Fibroblast of lung (primary cell): ENCODE measurements around the gene SNRPA. TPM values are rescaled to one million over a fixed set of nuclear protein-coding genes. Genes with fewer than 3 reads are reported as not detected.

ENCODE experiments used
- DNase-seq, 2 donors: peaks; one replicate each; pipeline versions ENCODE4 v3.0.0 to v3.0.0-alpha.2; 2010; ENCODE audit warnings: low read depth in 2 of 2
- H2AFZ ChIP-seq: 2 replicates; pipeline ENCODE4 v1.5.1; 2012; ENCODE audit warnings: low read length, control low read depth, inconsistent platforms
- H3K27ac ChIP-seq: 2 replicates; pipeline ENCODE4 v1.5.1; 2011; ENCODE audit warnings: low read length, control low read depth; ENCODE audit not compliant: insufficient read depth
- H3K27me3 ChIP-seq: 2 replicates; pipeline ENCODE4 v1.5.1; 2011; ENCODE audit warnings: mild to moderate bottlenecking, low read length; ENCODE audit not compliant: control insufficient read depth, insufficient read depth
- H3K36me3 ChIP-seq: 2 replicates; pipeline ENCODE4 v1.5.1; 2011; ENCODE audit warnings: low read length; ENCODE audit not compliant: control insufficient read depth, insufficient read depth
- H3K4me1 ChIP-seq: 2 replicates; pipeline ENCODE4 v1.5.1; 2011; ENCODE audit warnings: low read length; ENCODE audit not compliant: control insufficient read depth, insufficient read depth; ENCODE audit errors: extremely low read depth
- H3K4me2 ChIP-seq: 2 replicates; pipeline ENCODE4 v1.5.1; 2011; ENCODE audit warnings: low read length, control low read depth; ENCODE audit not compliant: insufficient read depth; ENCODE audit errors: extremely low read depth
- H3K4me3 ChIP-seq, 4 experiments: fragments of 200-600 bp in 1 of 4; sonication (generic) in 1 of 4; replicated peaks in 1 of 4; 2 replicates each; pipeline ENCODE4 v1.5.1; 2011 to 2016; ENCODE audit warnings: low read length in 4 of 4, low read depth in 3 of 4, mild to moderate bottlenecking in 3 of 4, control low read depth in 2 of 4, inconsistent platforms in 1 of 4, mixed read lengths in 1 of 4; ENCODE audit not compliant: insufficient read depth in 1 of 4; ENCODE audit errors: control extremely low read depth in 1 of 4
- H3K79me2 ChIP-seq: 2 replicates; pipeline ENCODE4 v1.5.1; 2012; ENCODE audit warnings: mild to moderate bottlenecking, low read length, inconsistent platforms; ENCODE audit not compliant: control insufficient read depth, insufficient read depth
- H3K9ac ChIP-seq: 2 replicates; pipeline ENCODE4 v1.5.1; 2011; ENCODE audit warnings: mild to moderate bottlenecking, low read length, control low read depth; ENCODE audit not compliant: insufficient read depth
- H3K9me3 ChIP-seq: 2 replicates; pipeline ENCODE4 v1.5.1; 2012; ENCODE audit warnings: low read depth, low read length; ENCODE audit not compliant: control insufficient read depth, insufficient read depth
- H4K20me1 ChIP-seq: 2 replicates; pipeline ENCODE4 v1.5.1; 2011; ENCODE audit warnings: low read length; ENCODE audit not compliant: control insufficient read depth, insufficient read depth; ENCODE audit errors: extremely low read depth
- EZH2 ChIP-seq: IDR thresholded peaks from 2 replicates; pipeline ENCODE4 v1.5.1; 2012; ENCODE audit warnings: low read length, control low read depth, mild to moderate bottlenecking; ENCODE audit errors: missing control alignments
- polyA plus RNA-seq, 2 donors: library from polyadenylated mRNA; depleted of rRNA in 1 of 2; stranded (reverse) in 1 of 2; unstranded in 1 of 2; fragments of >200 nt; gene quantifications; 2 replicates each; pipeline ENCODE4 v1.2.1, GENCODE V29; 2011 to 2012; ENCODE audit warnings: missing spikeins in 1 of 2
- total RNA-seq: library from RNA; depleted of rRNA; stranded (reverse); fragments of >200 nt; gene quantifications from 2 replicates; pipeline ENCODE4 v1.2.1, GENCODE V29; 2014
- TF ChIP-seq, protein P1 (sequence below), 2 donors: IDR thresholded peaks in 1 of 2; conservative IDR thresholded peaks in 1 of 2; 1 replicate in 1 of 2; 2 replicates in 1 of 2; pipeline ENCODE4 v1.5.1; 2011 to 2012; ENCODE audit warnings: low read length in 2 of 2, control low read depth in 1 of 2, inconsistent platforms in 1 of 2, low read depth in 1 of 2, mild to moderate bottlenecking in 1 of 2

SNRPA gene
- total and polyA plus RNA-seq, 2 donors (not counting 1 experiment from before 2014, with no cell fraction given): 41.9 to 74.4 TPM

DNA sequence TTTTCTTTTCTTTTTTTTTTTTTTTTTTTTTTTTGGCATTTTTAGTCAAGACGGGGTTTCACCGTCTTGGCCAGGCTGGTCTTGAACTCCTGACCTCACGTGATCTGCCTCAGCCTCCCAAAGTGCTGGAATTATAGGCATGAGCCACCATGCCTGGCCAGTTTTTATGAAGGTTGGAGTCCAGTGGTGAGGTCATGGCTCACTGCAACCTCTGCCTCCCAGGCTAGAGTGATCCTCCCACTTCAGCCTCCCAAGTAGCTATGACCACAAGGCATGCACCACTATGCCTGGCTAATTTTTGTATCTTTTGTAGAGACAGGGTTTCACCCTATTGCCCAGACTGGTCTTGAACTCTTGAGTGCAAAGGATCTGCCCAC, 4.2 kb downstream of the SNRPA start:
- H3K4me1 ChIP-seq: peaks cover 4% of the 10 kb centered on the region
- no peaks in the 10 kb centered on the region for H4K20me1 ChIP-seq
- H3K9ac ChIP-seq: no peak overlapping the region
- no peak overlapping the region for H3K27ac ChIP-seq
- H3K36me3 ChIP-seq: peaks cover 22% of the 10 kb centered on the region
- no peak overlapping the region for H3K4me2 ChIP-seq
- no peaks in the 10 kb centered on the region for H3K9me3 ChIP-seq
- DNase-seq: no peak
- peaks cover 60% of the 10 kb centered on the region for H3K79me2 ChIP-seq
- H3K4me3 ChIP-seq: no peak overlapping the region
- TF ChIP-seq, protein P1, sequence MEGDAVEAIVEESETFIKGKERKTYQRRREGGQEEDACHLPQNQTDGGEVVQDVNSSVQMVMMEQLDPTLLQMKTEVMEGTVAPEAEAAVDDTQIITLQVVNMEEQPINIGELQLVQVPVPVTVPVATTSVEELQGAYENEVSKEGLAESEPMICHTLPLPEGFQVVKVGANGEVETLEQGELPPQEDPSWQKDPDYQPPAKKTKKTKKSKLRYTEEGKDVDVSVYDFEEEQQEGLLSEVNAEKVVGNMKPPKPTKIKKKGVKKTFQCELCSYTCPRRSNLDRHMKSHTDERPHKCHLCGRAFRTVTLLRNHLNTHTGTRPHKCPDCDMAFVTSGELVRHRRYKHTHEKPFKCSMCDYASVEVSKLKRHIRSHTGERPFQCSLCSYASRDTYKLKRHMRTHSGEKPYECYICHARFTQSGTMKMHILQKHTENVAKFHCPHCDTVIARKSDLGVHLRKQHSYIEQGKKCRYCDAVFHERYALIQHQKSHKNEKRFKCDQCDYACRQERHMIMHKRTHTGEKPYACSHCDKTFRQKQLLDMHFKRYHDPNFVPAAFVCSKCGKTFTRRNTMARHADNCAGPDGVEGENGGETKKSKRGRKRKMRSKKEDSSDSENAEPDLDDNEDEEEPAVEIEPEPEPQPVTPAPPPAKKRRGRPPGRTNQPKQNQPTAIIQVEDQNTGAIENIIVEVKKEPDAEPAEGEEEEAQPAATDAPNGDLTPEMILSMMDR (conservative IDR thresholded peaks at IDR 0.05 in 1 of 2, IDR thresholded peaks at IDR 0.05 in 1 of 2; ENCODE audit: low read depth in 1 of 2, low read length in 2 of 2): no peak
- no peak for TF ChIP-seq EZH2
- H3K27me3 ChIP-seq: no peaks in the 10 kb centered on the region
- no peak overlapping the region for H2AFZ ChIP-seq

DNA sequence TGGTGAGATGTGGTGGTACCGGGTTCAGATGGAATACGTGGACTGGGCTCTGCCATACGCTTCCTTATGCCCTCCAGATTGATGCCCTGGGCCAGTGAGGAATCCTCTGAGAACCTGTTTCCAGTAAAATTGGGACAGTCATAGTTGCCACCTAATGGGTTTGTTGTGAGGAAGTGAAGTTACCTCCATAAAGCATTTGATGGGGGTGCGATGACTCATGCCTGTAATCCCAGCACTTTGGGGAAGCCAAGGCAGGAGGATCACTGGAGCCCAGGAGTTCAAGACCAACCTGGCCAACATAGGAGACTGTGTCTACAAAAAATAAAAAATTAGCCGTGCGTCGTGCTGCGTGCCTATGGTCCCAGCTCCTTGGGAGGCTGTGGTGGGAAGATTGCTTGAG, 4.8 kb downstream of the SNRPA start:
- H4K20me1 ChIP-seq: no peaks in the 10 kb centered on the region
- no peak overlapping the region for H3K4me3 ChIP-seq
- H3K79me2 ChIP-seq: peaks cover 60% of the 10 kb centered on the region
- peaks cover 4% of the 10 kb centered on the region for H3K4me1 ChIP-seq
- H3K9me3 ChIP-seq: no peaks in the 10 kb centered on the region
- no peaks in the 10 kb centered on the region for H3K27me3 ChIP-seq
- H2AFZ ChIP-seq: no peak overlapping the region
- no peak for TF ChIP-seq EZH2
- TF ChIP-seq, protein P1 (conservative IDR thresholded peaks at IDR 0.05 in 1 of 2, IDR thresholded peaks at IDR 0.05 in 1 of 2; ENCODE audit: low read depth in 1 of 2, low read length in 2 of 2): no peak
- H3K9ac ChIP-seq: no peak overlapping the region
- H3K27ac ChIP-seq: no peak overlapping the region
- H3K4me2 ChIP-seq: no peak overlapping the region
- DNase-seq: no peak
- H3K36me3 ChIP-seq: peaks cover 26% of the 10 kb centered on the region

DNA sequence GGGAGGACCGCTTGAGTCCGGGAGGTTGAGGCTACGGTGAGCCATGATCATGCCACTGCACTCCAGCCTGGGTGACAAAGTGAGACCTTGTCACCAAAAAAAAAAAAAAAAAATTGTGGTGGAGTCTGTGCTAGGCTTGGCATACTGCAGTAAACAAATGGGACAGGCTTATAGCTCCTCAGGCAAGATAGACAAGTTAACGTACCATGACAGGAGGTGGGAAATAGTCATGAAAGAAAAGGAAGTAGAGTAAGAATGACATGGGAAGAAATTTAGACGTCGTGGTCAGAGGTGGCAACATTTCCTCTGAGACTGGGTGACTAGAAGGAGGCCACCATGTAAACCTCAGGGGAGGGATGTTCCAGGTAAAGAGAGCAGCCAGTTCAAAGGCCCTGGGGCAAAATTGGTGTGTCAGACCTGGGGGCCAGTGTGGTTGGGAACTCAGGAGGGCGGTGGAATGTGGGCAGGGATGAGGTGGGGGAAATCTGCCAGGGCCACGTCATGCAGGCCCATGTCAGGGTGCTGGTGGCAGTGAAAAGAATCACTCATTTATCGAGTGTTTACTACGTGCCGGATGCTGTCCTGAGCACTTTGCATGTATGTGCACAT, 5.6 kb downstream of the SNRPA start:
- Histone ChIP-seq H3K27ac (no peak overlapping the region), H3K4me1 (peaks cover 4% of the 10 kb centered on the region), H4K20me1 (no peaks in the 10 kb centered on the region), H3K9me3 (no peaks in the 10 kb centered on the region), H2AFZ (no peak overlapping the region), H3K79me2 (peaks cover 56% of the 10 kb centered on the region), H3K9ac (no peak overlapping the region), H3K27me3 (no peaks in the 10 kb centered on the region), H3K36me3 (peaks cover 27% of the 10 kb centered on the region), H3K4me3 (no peak overlapping the region), H3K4me2 (no peak overlapping the region)
- TF ChIP-seq, protein P1 (conservative IDR thresholded peaks at IDR 0.05 in 1 of 2, IDR thresholded peaks at IDR 0.05 in 1 of 2; ENCODE audit: low read depth in 1 of 2, low read length in 2 of 2): no peak
- no peak for TF ChIP-seq EZH2
- no peak for DNase-seq
